Measurements from ENCODE around the gene FIBP.

GRCh38 chr11:65852508-65853245 is 35.6 kb downstream of the FIBP start:
- no peak for TF ChIP-seq CTCF (IDR thresholded peaks at IDR 0.05; ENCODE audit: borderline replicate concordance, extremely low read depth, low read length, poor library complexity, severe bottlenecking)
- TF ChIP-seq EZH2 (IDR thresholded peaks at IDR 0.05; ENCODE audit: borderline replicate concordance, low read depth, low read length, severe bottlenecking): no peak
